GM10266 (cell line): ENCODE data around the gene LUM.

Source experiments
- DNase-seq: peaks from one replicate; pipeline ENCODE4 v3.0.0; 2012; ENCODE audit errors: extremely low spot score
- CTCF ChIP-seq: IDR thresholded peaks from 2 replicates; pipeline ENCODE4 v1.5.1; 2012; ENCODE audit warnings: mild to moderate bottlenecking, low read depth; ENCODE audit not compliant: control insufficient read depth, insufficient read depth; ENCODE audit errors: missing control alignments

The LUM gene

GRCh38 chr12:91061091-91061490 lies 50.2 kb downstream of the LUM start:
- DNase-seq: no peak
- no peak for TF ChIP-seq CTCF

- no peak for TF ChIP-seq CTCF
- no peak for DNase-seq
Observed at GRCh38 chr12:91059211-91059610, 52.1 kb downstream of the LUM start.

DNA sequence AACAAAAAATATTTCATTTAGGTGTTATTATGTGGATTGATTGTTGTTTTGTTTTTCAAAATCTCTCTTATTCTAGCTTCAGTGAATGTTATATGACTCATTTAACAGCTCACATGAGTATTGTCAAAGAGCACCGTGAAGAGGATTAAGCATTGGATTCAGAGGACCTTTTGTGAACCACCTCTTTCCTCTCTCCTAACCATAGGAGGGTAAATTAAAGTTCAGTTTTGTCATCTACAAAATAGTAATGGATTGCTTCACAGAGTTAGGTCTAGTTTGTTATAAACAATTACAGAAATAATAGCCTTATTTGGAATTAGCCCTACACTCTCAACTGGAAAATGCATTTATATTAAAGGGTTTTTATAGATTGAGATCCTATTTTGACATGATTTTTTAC lies 52.5 kb downstream of the LUM start:
- DNase-seq: no peak
- no peak for TF ChIP-seq CTCF

GRCh38 chr12:91057368-91058165 lies 53.7 kb downstream of the LUM start, which contains the start of gene KERA:
TSS of gene KERA (minus strand) at chr12:91058024. CDS start at chr12:91056281, 1,743 bp downstream.
- no peak for DNase-seq
- no peak for TF ChIP-seq CTCF

DNA sequence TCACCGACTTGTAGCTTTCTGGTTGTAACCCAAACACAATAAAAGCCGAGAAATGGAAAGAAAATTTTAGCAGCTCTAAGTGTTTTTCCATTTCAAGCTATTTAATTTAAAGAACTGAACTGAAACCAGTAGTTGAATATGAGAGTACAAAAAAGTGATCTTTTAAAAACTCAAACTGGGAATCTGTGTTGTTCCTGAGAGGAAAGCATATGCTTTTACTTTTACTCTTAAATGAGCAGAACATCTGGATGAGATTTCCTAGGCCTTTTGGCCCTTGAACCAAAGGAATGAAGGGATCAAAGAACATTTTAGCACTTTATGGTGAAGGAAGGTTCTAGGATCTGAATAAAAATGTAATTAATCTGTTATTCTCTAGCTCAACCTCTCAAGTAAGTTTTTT lies 54.8 kb downstream of the LUM start:
- no peak for DNase-seq
- TF ChIP-seq CTCF: no peak

- no peak for DNase-seq
- no peak for TF ChIP-seq CTCF
Observed at GRCh38 chr12:91055976-91056375, 55.3 kb downstream of the LUM start.

DNA sequence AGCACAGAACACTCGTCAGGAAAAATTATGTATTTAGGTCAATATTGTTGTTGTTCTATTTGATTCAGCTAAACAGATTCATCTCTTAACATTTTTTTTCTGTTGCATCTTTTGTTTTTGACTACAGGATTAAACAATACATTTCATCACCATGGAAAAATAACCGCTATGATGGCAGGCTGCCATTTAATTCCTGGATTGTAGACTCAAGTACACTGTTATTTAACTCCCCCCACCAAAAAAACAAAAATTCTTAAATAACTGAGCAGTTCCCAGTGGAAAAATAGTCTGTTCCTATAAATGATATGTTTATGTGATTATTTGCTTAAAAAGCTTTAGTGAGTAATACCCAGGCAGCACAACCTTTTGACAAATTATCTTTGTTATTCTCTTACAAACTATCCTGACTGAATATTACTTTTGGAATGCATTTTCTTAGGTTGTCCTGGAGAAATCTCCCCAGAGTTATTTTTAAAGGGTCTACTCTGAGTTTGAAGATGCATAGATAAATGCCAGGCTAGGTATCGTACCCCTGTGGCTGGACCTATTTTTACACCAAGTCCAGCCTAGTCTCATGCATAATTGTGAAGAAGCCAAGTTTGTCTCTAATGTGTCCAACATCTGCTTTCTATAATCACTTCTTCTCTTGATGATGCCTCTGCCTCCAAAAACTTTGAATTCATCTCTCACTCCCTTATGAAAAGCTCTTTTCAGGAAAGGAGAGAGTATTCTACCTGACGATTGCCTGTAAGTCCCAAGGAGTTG lies 57.2 kb downstream of the LUM start:
- no peak for TF ChIP-seq CTCF
- no peak for DNase-seq
